Liver (tissue), 9 donors: ENCODE data around the gene PCCB. TPM values are rescaled to one million over a fixed set of nuclear protein-coding genes. Genes with fewer than 3 reads are reported as not detected.

Source experiments
- DNase-seq: peaks from one replicate; pipeline ENCODE4 v3.0.0-alpha.2; 2017; ENCODE audit warnings: low spot score
- H3K27ac ChIP-seq, 2 donors: one replicate each; pipeline ENCODE4 v1.7.0; 2013; ENCODE audit warnings: inconsistent platforms in 2 of 2, low read length in 2 of 2, control low read depth in 1 of 2, low read depth in 1 of 2, mild to moderate bottlenecking in 1 of 2
- H3K27me3 ChIP-seq, 4 donors: one replicate each; pipeline versions ENCODE4 v1.6.1 to v1.7.0; 2013; ENCODE audit warnings: low read length in 3 of 4, inconsistent platforms in 1 of 4, mild to moderate bottlenecking in 1 of 4, moderate library complexity in 1 of 4; ENCODE audit not compliant: control insufficient read depth in 4 of 4, insufficient read depth in 4 of 4
- H3K36me3 ChIP-seq, 4 donors: one replicate each; pipeline versions ENCODE4 v1.6.1 to v1.7.0; 2013; ENCODE audit warnings: low read length in 3 of 4, mild to moderate bottlenecking in 3 of 4, low read depth in 1 of 4, moderate library complexity in 1 of 4; ENCODE audit not compliant: control insufficient read depth in 4 of 4, insufficient read depth in 3 of 4
- H3K4me1 ChIP-seq, 4 donors: one replicate each; pipeline versions ENCODE4 v1.6.1 to v1.7.0; 2013; ENCODE audit warnings: low read length in 3 of 4, mild to moderate bottlenecking in 3 of 4, moderate library complexity in 1 of 4; ENCODE audit not compliant: control insufficient read depth in 4 of 4, insufficient read depth in 4 of 4
- H3K4me3 ChIP-seq, 3 donors: one replicate each; pipeline versions ENCODE4 v1.6.1 to v1.7.0; 2013; ENCODE audit warnings: low read length in 3 of 3, control low read depth in 1 of 3, low read depth in 1 of 3, mild to moderate bottlenecking in 1 of 3
- H3K9ac ChIP-seq, 2 donors: one replicate each; pipeline ENCODE4 v1.7.0; 2013; ENCODE audit warnings: low read length in 2 of 2, mild to moderate bottlenecking in 2 of 2, moderate library complexity in 2 of 2, control low read depth in 1 of 2, low read depth in 1 of 2
- H3K9me3 ChIP-seq, 4 donors: one replicate each; pipeline versions ENCODE4 v1.6.1 to v1.7.0; 2013; ENCODE audit warnings: low read length in 3 of 4; ENCODE audit not compliant: control insufficient read depth in 4 of 4
- ATF3 ChIP-seq: IDR thresholded peaks from 2 replicates; pipeline ENCODE4 v1.6.1; 2016; ENCODE audit warnings: antibody characterized with exemption
- EGR1 ChIP-seq, 2 donors: IDR thresholded peaks; 2 replicates each; pipeline ENCODE4 v1.6.1; 2016 to 2018; ENCODE audit warnings: antibody characterized with exemption in 2 of 2, low read depth in 2 of 2
- FOXA1 ChIP-seq: IDR thresholded peaks from 2 replicates; pipeline ENCODE4 v1.6.1; 2016; ENCODE audit warnings: antibody characterized with exemption
- FOXA2 ChIP-seq: IDR thresholded peaks from 2 replicates; pipeline ENCODE4 v1.6.1; 2016; ENCODE audit warnings: antibody characterized with exemption
- GABPA ChIP-seq, 2 donors: IDR thresholded peaks in 1 of 2; conservative IDR thresholded peaks in 1 of 2; 2 replicates each; pipeline ENCODE4 v1.6.1; 2016; ENCODE audit warnings: antibody characterized with exemption in 2 of 2, mild to moderate bottlenecking in 1 of 2, moderate library complexity in 1 of 2
- HNF4A ChIP-seq, 2 donors: conservative IDR thresholded peaks; 2 replicates each; pipeline ENCODE4 v1.6.1; 2016; ENCODE audit warnings: antibody characterized with exemption in 2 of 2, mild to moderate bottlenecking in 2 of 2
- HNF4G ChIP-seq: IDR thresholded peaks from 2 replicates; pipeline ENCODE4 v1.6.1; 2016; ENCODE audit warnings: antibody characterized with exemption
- JUND ChIP-seq, 2 donors: IDR thresholded peaks; 2 replicates each; pipeline ENCODE4 v1.6.1; 2016; ENCODE audit warnings: antibody characterized with exemption in 2 of 2
- NR2F2 ChIP-seq: IDR thresholded peaks from 2 replicates; pipeline ENCODE4 v1.6.1; 2016; ENCODE audit warnings: antibody characterized with exemption
- RAD21 ChIP-seq, 2 donors: IDR thresholded peaks; 2 replicates each; pipeline ENCODE4 v1.6.1; 2016; ENCODE audit warnings: antibody characterized with exemption in 2 of 2, mild to moderate bottlenecking in 2 of 2
- RXRA ChIP-seq, 2 donors: IDR thresholded peaks; 2 replicates each; pipeline ENCODE4 v1.6.1; 2017 to 2018; ENCODE audit warnings: antibody characterized with exemption in 2 of 2, mild to moderate bottlenecking in 1 of 2
- SP1 ChIP-seq: IDR thresholded peaks from 2 replicates; pipeline ENCODE4 v1.6.1; 2018; ENCODE audit warnings: antibody characterized with exemption, mild to moderate bottlenecking
- TAF1 ChIP-seq: conservative IDR thresholded peaks from 2 replicates; pipeline ENCODE4 v1.6.1; 2016; ENCODE audit warnings: antibody characterized with exemption, mild to moderate bottlenecking
- YY1 ChIP-seq: IDR thresholded peaks from 2 replicates; pipeline ENCODE4 v1.6.1; 2016; ENCODE audit warnings: antibody characterized with exemption, mild to moderate bottlenecking
- WGBS: extraction: QIAGEN DNeasy Blood & Tissue Kit; methylation state at CpG from one replicate; pipeline ENCODE4 v1.1.7; 2013; 5-methylcytosine and 5-hydroxymethylcytosine counted together
- polyA plus RNA-seq, 2 donors: library from polyadenylated mRNA; stranded (reverse) in 1 of 2; unstranded in 1 of 2; fragments of 200-250 nt in 1 of 2; fragments of >200 nt in 1 of 2; fragmentation: Nextera tagmentation in 1 of 2; extraction: Ambion mirVana in 1 of 2; gene quantifications; one replicate each; pipeline versions ENCODE4 v1.2.1 to v1.2.3, GENCODE V29; 2013 to 2015
- total RNA-seq, 2 donors: library from RNA; depleted of rRNA; stranded (reverse); fragments of >200 nt; gene quantifications; one replicate each; pipeline ENCODE4 v1.2.3, GENCODE V29; 2014
- TF ChIP-seq, protein P1 (sequence below): fragments of 150-350 bp; IDR thresholded peaks from 2 replicates; pipeline ENCODE4 v1.5.1; 2017; ENCODE audit warnings: improper control_type of control experiment, low read depth, low read length; ENCODE audit not compliant: missing input control
- TF ChIP-seq, protein P2 (sequence below): IDR thresholded peaks from 2 replicates; pipeline ENCODE4 v1.6.1; 2016; ENCODE audit warnings: antibody characterized with exemption
- donor health status: healthy.
- donor health status: healthy.
- donor health status: healthy.
- donor health status: healthy.
- donor health status: healthy.

The PCCB gene
- total and polyA plus RNA-seq, 4 donors, result 72.8 to 120 (median 95.0) TPM

GRCh38 chr3:136239094-136239493, 11.0 kb upstream of the PCCB start:
- Histone ChIP-seq H3K4me1 (peaks cover 1 to 18% (median 11%) of the 10 kb centered on the region in 4 donors), H3K27me3 (no peaks in the 10 kb centered on the region), H3K36me3 (no peaks in the 10 kb centered on the region), H3K9me3 (no peaks in the 10 kb centered on the region), H3K27ac (no peak overlapping the region), H3K9ac (no peak overlapping the region), H3K4me3 (no peak overlapping the region)
- WGBS, result 69% methylated on average over 1 of the region's 1 CpG
- no peak for TF ChIP-seq HNF4A (conservative IDR thresholded peaks at IDR 0.05)
- TF ChIP-seq RAD21 (IDR thresholded peaks at IDR 0.05), result no peak
- no peak for DNase-seq

- TF ChIP-seq, protein P1, sequence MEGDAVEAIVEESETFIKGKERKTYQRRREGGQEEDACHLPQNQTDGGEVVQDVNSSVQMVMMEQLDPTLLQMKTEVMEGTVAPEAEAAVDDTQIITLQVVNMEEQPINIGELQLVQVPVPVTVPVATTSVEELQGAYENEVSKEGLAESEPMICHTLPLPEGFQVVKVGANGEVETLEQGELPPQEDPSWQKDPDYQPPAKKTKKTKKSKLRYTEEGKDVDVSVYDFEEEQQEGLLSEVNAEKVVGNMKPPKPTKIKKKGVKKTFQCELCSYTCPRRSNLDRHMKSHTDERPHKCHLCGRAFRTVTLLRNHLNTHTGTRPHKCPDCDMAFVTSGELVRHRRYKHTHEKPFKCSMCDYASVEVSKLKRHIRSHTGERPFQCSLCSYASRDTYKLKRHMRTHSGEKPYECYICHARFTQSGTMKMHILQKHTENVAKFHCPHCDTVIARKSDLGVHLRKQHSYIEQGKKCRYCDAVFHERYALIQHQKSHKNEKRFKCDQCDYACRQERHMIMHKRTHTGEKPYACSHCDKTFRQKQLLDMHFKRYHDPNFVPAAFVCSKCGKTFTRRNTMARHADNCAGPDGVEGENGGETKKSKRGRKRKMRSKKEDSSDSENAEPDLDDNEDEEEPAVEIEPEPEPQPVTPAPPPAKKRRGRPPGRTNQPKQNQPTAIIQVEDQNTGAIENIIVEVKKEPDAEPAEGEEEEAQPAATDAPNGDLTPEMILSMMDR, result no peak
- TF ChIP-seq GABPA (IDR thresholded peaks at IDR 0.05 in 1 of 2, conservative IDR thresholded peaks at IDR 0.05 in 1 of 2) (no peak), TAF1 (no peak), NR2F2 (no peak), YY1 (no peak), JUND (IDR thresholded peaks at IDR 0.05) (no peak), HNF4G (no peak), SP1 (no peak), FOXA1 (no peak), FOXA2 (no peak), HNF4A (conservative IDR thresholded peaks at IDR 0.05) (no peak), EGR1 (IDR thresholded peaks at IDR 0.05; ENCODE audit: low read depth in 2 of 2) (no peak), RXRA (IDR thresholded peaks at IDR 0.05) (no peak), ATF3 (no peak)
- TF ChIP-seq, protein P2, sequence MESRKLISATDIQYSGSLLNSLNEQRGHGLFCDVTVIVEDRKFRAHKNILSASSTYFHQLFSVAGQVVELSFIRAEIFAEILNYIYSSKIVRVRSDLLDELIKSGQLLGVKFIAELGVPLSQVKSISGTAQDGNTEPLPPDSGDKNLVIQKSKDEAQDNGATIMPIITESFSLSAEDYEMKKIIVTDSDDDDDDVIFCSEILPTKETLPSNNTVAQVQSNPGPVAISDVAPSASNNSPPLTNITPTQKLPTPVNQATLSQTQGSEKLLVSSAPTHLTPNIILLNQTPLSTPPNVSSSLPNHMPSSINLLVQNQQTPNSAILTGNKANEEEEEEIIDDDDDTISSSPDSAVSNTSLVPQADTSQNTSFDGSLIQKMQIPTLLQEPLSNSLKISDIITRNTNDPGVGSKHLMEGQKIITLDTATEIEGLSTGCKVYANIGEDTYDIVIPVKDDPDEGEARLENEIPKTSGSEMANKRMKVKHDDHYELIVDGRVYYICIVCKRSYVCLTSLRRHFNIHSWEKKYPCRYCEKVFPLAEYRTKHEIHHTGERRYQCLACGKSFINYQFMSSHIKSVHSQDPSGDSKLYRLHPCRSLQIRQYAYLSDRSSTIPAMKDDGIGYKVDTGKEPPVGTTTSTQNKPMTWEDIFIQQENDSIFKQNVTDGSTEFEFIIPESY, result no peak
- Histone ChIP-seq H3K27ac (no peak overlapping the region), H3K9ac (no peak overlapping the region), H3K36me3 (no peaks in the 10 kb centered on the region), H3K4me1 (peaks cover 3 to 18% (median 9%) of the 10 kb centered on the region in 4 donors), H3K4me3 (no peak overlapping the region), H3K27me3 (no peaks in the 10 kb centered on the region), H3K9me3 (no peaks in the 10 kb centered on the region)
- no peak for DNase-seq
- WGBS, result 83% methylated on average over 3 of the region's 3 CpGs
Measured at GRCh38 chr3:136245691-136246090, 4.4 kb upstream of the PCCB start.

DNA sequence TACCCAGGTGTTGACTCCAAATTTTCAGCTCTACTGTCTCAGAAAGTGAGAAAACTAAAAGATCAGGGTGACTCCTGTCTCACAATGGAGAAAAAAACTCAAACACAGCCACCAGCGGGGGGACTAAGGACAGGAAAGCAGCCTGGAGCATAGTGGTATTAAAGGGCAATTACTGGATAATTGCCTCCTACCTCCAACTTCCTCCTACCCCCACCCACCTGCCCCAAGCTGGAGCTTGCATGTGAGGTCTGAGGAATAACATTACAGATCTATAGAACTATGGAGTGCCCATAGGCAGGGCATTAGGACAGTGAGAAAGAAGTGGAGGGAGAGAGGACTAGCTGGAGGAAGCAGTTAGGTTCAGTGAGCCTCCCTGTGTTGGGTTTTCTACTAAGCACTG, 2.7 kb upstream of the PCCB start:
- H3K4me3 ChIP-seq, result no peak overlapping the region
- TF ChIP-seq, protein P2, result no peak
- TF ChIP-seq SP1 (no peak), RAD21 (IDR thresholded peaks at IDR 0.05) (no peak)
- H3K27ac ChIP-seq, result no peak overlapping the region
- no peaks in the 10 kb centered on the region for H3K36me3 ChIP-seq
- DNase-seq, result no peak
- no peaks in the 10 kb centered on the region for H3K27me3 ChIP-seq
- no peak overlapping the region for H3K9ac ChIP-seq
- H3K9me3 ChIP-seq, result no peaks in the 10 kb centered on the region
- H3K4me1 ChIP-seq, result peaks cover 6 to 33% (median 20%) of the 10 kb centered on the region in 4 donors
- 79% methylated on average over 1 of the region's 1 CpG for WGBS
